ENCODE data around the gene CYB561D1.

DNA sequence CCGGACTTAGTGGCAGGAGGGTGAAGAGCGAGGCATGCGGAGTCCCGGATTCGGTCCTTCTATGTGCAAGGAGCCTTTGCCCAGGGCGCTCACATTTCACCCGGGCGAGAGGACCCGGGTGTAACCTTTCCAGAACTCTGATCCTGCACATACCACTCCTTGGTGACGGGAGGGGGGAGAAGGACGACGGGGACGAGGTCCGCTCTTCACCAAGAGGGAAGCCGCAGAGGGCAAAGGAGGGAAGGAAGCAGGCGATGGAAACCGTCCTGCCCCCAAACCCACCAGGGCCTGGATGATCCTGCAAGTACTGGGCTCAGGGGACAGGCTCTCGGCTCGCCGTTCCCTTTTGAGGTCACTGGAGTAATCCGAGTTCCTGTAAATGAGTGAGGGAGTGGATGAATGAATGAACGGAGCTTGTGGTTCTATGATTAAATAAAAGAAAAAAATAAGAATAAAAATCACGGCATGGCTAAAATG, 26.6 kb upstream of the CYB561D1 start:
- TF ChIP-seq, protein P1, sequence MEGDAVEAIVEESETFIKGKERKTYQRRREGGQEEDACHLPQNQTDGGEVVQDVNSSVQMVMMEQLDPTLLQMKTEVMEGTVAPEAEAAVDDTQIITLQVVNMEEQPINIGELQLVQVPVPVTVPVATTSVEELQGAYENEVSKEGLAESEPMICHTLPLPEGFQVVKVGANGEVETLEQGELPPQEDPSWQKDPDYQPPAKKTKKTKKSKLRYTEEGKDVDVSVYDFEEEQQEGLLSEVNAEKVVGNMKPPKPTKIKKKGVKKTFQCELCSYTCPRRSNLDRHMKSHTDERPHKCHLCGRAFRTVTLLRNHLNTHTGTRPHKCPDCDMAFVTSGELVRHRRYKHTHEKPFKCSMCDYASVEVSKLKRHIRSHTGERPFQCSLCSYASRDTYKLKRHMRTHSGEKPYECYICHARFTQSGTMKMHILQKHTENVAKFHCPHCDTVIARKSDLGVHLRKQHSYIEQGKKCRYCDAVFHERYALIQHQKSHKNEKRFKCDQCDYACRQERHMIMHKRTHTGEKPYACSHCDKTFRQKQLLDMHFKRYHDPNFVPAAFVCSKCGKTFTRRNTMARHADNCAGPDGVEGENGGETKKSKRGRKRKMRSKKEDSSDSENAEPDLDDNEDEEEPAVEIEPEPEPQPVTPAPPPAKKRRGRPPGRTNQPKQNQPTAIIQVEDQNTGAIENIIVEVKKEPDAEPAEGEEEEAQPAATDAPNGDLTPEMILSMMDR (IDR thresholded peaks at IDR 0.05): no peak
- TF ChIP-seq EP300 (IDR thresholded peaks at IDR 0.05) (no peak), POLR2A (IDR thresholded peaks at IDR 0.05) (no peak)
